Ishikawa (cell line): ENCODE measurements around the gene CCDC88C.

Experiments used
- EP300 ChIP-seq: IDR thresholded peaks from 2 replicates; pipeline ENCODE4 v1.6.1; 2012; ENCODE audit warnings: borderline replicate concordance
- TAF1 ChIP-seq: IDR thresholded peaks from 2 replicates; pipeline ENCODE4 v1.6.1; 2012; ENCODE audit warnings: low read depth, mild to moderate bottlenecking
- ZBTB7A ChIP-seq: IDR thresholded peaks from 2 replicates; pipeline ENCODE4 v1.6.1; 2012; ENCODE audit warnings: low read depth

- no peak for TF ChIP-seq ZBTB7A
- no peak for TF ChIP-seq TAF1
- TF ChIP-seq EP300, result no peak
Measured at GRCh38 chr14:91332986-91333649, 84.5 kb downstream of the CCDC88C start.
